ENCODE measurements around the gene TMEM60. TPM values are rescaled to one million over a fixed set of nuclear protein-coding genes. Genes with fewer than 3 reads are reported as not detected.

The TMEM60 gene
- total and polyA plus RNA-seq, 2 of the 13 experiments (the other 11 are each of a cell fraction or from before 2014, with no cell fraction given): 25.6 to 27.7 TPM

DNA sequence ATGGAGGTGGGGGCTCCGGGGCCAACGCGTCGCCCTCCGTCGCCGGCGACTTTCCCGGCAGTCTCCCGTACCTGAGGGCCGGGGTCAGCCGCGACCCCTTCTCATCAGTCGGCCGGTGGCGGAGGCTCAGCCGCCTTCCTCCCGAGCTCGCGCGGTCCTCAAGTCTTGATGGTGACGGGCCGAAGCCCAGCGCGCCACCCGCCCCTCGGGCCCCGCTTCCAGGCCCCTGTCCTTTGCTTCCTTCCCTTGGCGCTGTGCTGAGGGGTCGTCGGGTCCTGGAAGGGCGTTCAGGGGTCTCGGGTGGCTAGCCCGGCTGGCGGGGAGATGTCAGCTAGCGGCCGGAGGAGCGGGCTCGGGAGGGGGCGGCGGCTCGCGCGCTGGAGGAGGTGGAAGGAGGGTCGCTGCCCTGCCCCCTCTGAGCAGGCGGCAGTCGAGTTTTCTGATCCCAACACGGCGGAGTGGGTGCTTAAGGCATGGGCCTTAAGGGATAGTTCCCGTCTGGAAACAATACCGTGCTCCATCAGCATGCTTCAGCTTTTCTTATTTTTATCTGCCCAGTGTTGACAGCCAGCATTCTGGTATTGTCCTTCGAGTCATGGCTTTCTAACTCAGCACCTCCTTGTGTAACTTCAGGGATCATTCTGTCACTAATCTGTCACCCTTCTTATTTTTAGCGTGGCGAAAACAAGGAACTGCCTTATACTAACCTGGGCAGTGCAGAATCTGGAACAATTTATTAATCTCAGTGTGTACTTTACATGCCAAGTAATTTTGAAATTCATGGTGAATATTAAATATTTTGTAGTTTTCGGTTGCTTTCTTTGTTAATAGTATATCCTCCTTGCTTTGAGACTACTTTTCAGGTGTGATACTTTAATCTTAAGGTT, 1.1 kb upstream of the TMEM60 start (continued):
- TF ChIP-seq, protein P1, sequence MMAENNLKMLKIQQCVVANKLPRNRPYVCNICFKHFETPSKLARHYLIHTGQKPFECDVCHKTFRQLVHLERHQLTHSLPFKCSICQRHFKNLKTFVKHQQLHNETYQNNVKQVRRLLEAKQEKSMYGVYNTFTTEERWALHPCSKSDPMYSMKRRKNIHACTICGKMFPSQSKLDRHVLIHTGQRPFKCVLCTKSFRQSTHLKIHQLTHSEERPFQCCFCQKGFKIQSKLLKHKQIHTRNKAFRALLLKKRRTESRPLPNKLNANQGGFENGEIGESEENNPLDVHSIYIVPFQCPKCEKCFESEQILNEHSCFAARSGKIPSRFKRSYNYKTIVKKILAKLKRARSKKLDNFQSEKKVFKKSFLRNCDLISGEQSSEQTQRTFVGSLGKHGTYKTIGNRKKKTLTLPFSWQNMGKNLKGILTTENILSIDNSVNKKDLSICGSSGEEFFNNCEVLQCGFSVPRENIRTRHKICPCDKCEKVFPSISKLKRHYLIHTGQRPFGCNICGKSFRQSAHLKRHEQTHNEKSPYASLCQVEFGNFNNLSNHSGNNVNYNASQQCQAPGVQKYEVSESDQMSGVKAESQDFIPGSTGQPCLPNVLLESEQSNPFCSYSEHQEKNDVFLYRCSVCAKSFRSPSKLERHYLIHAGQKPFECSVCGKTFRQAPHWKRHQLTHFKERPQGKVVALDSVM (CRISPR knock-in tag; IDR thresholded peaks at IDR 0.05): peak; percentile 47; the same call in 1 of the 2 replicates
- no peak for TF ChIP-seq RAD51 (IDR thresholded peaks at IDR 0.05; ENCODE audit: borderline replicate concordance)
- no peak for TF ChIP-seq ZNF570 (CRISPR knock-in tag; IDR thresholded peaks at IDR 0.05; ENCODE audit: borderline replicate concordance)
- TF ChIP-seq, protein P2, sequence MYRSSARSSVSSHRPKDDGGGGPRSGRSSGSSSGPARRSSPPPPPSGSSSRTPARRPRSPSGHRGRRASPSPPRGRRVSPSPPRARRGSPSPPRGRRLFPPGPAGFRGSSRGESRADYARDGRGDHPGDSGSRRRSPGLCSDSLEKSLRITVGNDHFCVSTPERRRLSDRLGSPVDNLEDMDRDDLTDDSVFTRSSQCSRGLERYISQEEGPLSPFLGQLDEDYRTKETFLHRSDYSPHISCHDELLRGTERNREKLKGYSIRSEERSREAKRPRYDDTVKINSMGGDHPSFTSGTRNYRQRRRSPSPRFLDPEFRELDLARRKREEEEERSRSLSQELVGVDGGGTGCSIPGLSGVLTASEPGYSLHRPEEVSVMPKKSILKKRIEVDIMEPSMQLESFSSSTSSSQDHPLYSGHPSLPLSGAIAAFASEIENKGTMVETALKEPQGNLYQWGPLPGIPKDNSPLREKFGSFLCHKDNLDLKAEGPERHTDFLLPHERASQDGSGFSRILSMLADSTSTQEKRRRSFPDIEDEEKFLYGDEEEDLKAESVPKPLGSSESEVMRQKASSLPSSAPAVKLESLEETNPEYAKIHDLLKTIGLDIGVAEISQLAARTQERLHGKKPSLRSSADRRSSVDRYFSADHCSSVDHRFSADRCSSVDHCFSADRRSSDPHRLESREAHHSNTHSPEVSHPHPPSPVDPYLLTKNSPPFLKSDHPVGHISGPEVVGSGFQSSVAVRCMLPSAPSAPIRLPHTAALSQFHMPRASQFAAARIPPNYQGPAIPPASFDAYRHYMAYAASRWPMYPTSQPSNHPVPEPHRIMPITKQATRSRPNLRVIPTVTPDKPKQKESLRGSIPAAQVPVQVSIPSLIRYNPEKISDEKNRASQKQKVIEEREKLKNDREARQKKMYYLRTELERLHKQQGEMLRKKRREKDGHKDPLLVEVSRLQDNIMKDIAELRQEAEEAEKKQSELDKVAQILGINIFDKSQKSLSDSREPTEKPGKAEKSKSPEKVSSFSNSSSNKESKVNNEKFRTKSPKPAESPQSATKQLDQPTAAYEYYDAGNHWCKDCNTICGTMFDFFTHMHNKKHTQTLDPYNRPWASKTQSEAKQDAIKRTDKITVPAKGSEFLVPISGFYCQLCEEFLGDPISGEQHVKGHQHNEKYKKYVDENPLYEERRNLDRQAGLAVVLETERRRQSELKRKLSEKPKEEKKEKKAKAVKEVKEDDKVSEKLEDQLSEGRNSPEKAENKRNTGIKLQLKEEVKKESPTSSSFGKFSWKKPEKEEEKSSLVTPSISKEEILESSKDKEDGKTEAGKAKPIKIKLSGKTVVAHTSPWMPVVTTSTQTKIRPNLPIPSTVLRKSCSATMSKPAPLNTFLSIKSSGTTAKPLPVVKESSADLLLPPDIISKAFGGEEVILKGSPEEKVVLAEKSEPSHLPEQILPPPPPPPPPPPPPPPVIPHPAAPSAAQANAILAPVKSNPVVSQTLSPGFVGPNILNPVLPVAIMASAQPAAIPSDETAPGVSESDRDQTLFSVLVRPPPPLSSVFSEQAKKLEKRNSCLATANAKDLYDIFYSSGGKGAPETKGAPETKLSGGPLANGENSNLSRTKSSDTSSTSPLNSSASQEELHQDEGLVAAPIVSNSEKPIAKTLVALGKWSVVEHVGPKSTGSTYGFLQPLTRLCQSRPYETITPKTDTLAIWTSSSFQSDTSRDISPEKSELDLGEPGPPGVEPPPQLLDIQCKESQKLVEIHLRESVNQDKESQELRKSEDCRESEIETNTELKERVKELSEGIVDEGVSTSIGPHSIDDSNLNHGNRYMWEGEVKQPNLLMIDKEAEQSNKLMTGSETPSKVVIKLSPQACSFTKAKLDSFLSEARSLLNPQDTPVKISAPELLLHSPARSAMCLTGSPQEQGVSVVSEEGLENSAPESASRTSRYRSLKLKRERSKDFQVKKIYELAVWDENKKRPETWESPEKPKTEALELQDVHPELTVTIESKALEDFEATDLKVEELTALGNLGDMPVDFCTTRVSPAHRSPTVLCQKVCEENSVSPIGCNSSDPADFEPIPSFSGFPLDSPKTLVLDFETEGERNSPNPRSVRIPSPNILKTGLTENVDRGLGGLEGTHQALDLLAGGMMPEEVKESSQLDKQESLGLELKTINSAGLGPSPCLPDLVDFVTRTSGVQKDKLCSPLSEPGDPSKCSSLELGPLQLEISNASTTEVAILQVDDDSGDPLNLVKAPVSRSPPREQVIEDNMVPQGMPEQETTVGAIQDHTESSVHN (CRISPR knock-in tag; IDR thresholded peaks at IDR 0.05): no peak
- no peak for TF ChIP-seq NFKBIZ (CRISPR knock-in tag; IDR thresholded peaks at IDR 0.05)
- TF ChIP-seq, protein P3, sequence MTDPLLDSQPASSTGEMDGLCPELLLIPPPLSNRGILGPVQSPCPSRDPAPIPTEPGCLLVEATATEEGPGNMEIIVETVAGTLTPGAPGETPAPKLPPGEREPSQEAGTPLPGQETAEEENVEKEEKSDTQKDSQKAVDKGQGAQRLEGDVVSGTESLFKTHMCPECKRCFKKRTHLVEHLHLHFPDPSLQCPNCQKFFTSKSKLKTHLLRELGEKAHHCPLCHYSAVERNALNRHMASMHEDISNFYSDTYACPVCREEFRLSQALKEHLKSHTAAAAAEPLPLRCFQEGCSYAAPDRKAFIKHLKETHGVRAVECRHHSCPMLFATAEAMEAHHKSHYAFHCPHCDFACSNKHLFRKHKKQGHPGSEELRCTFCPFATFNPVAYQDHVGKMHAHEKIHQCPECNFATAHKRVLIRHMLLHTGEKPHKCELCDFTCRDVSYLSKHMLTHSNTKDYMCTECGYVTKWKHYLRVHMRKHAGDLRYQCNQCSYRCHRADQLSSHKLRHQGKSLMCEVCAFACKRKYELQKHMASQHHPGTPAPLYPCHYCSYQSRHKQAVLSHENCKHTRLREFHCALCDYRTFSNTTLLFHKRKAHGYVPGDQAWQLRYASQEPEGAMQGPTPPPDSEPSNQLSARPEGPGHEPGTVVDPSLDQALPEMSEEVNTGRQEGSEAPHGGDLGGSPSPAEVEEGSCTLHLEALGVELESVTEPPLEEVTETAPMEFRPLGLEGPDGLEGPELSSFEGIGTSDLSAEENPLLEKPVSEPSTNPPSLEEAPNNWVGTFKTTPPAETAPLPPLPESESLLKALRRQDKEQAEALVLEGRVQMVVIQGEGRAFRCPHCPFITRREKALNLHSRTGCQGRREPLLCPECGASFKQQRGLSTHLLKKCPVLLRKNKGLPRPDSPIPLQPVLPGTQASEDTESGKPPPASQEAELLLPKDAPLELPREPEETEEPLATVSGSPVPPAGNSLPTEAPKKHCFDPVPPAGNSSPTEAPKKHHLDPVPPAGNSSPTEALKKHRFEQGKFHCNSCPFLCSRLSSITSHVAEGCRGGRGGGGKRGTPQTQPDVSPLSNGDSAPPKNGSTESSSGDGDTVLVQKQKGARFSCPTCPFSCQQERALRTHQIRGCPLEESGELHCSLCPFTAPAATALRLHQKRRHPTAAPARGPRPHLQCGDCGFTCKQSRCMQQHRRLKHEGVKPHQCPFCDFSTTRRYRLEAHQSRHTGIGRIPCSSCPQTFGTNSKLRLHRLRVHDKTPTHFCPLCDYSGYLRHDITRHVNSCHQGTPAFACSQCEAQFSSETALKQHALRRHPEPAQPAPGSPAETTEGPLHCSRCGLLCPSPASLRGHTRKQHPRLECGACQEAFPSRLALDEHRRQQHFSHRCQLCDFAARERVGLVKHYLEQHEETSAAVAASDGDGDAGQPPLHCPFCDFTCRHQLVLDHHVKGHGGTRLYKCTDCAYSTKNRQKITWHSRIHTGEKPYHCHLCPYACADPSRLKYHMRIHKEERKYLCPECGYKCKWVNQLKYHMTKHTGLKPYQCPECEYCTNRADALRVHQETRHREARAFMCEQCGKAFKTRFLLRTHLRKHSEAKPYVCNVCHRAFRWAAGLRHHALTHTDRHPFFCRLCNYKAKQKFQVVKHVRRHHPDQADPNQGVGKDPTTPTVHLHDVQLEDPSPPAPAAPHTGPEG (CRISPR knock-in tag; IDR thresholded peaks at IDR 0.05): no peak
- TF ChIP-seq ZBTB8A (CRISPR knock-in tag; IDR thresholded peaks at IDR 0.05; ENCODE audit: borderline replicate concordance, low read depth): no peak
- TF ChIP-seq ZNF333 (CRISPR knock-in tag; IDR thresholded peaks at IDR 0.05; ENCODE audit: borderline replicate concordance): no peak
- TF ChIP-seq ZFP82 (CRISPR knock-in tag; IDR thresholded peaks at IDR 0.05; ENCODE audit: borderline replicate concordance): no peak
- TF ChIP-seq AHR (CRISPR knock-in tag; IDR thresholded peaks at IDR 0.05): no peak

Measured in HepG2 (cell line).